Measurements from ENCODE around the gene HMOX2. TPM values are rescaled to one million over a fixed set of nuclear protein-coding genes. Genes with fewer than 3 reads are reported as not detected.

The HMOX2 gene
- total and polyA plus RNA-seq, 8 donors = 12.8 to 29.6 (median 19.8) TPM

GRCh38 chr16:4488499-4488967, 12.3 kb downstream of the HMOX2 start:
- DNase-seq (no peak), ATAC-seq (peak in 2 of 4 donors; percentile 5 to 9), FAIRE-seq (no peak)
- Histone ChIP-seq H3K27ac (peak overlapping the region in 2 of 4 donors; percentile 19 to 48), H3K36me3 (peaks cover 0 to 3% (median 0%) of the 10 kb centered on the region in 3 donors), H3K27me3 (no peaks in the 10 kb centered on the region), H3K4me1 (peaks cover 8 to 32% (median 26%) of the 10 kb centered on the region in 3 donors), H3K9me3 (no peaks in the 10 kb centered on the region), H3K4me3 (no peak overlapping the region)
- 70 to 92% methylated on average over 1 of the region's 1 CpG for WGBS, 2 donors
- no peak for TF ChIP-seq CTCF (IDR thresholded peaks at IDR 0.05)
- intact Hi-C loops (cut with DNase I) = no loop called here

GRCh38 chr16:4489030-4489429, 12.8 kb downstream of the HMOX2 start:
- Histone ChIP-seq H3K9me3 (no peaks in the 10 kb centered on the region), H3K27me3 (no peaks in the 10 kb centered on the region), H3K4me3 (no peak overlapping the region), H3K4me1 (peaks cover 8 to 32% (median 26%) of the 10 kb centered on the region in 3 donors), H3K27ac (peak overlapping the region in 1 of 4 donors; percentile 33), H3K36me3 (peaks cover 0 to 1% (median 0%) of the 10 kb centered on the region in 3 donors)
- TF ChIP-seq CTCF (IDR thresholded peaks at IDR 0.05) = no peak
- intact Hi-C loops (cut with DNase I) = no loop called here
- no peak for ATAC-seq
- FAIRE-seq = no peak
- DNase-seq = no peak
- 88 to 92% methylated on average over 5 of the region's 5 CpGs for WGBS, 2 donors

- DNase-seq (no peak), FAIRE-seq (no peak), ATAC-seq (no peak)
- WGBS, 2 donors = 85 to 90% methylated on average over 4 of the region's 4 CpGs
- Histone ChIP-seq H3K27me3 (no peaks in the 10 kb centered on the region), H3K36me3 (no peaks in the 10 kb centered on the region), H3K4me3 (no peak overlapping the region), H3K4me1 (peaks cover 8 to 18% (median 17%) of the 10 kb centered on the region in 3 donors), H3K9me3 (no peaks in the 10 kb centered on the region), H3K27ac (no peak overlapping the region)
- intact Hi-C loops (cut with DNase I) = no loop called here
- no peak for TF ChIP-seq CTCF (IDR thresholded peaks at IDR 0.05)
These were observed 15.7 kb downstream of the HMOX2 start for GRCh38 chr16:4491898-4492297.

GRCh38 chr16:4494746-4495490, 18.7 kb downstream of the HMOX2 start:
- Histone ChIP-seq H3K27me3 (no peaks in the 10 kb centered on the region), H3K36me3 (no peaks in the 10 kb centered on the region), H3K27ac (no peak overlapping the region), H3K4me3 (no peak overlapping the region), H3K4me1 (peaks cover 4 to 15% (median 14%) of the 10 kb centered on the region in 3 donors), H3K9me3 (no peaks in the 10 kb centered on the region)
- DNase-seq (no peak), ATAC-seq (peak in 2 of 4 donors; percentile 18 to 36), FAIRE-seq (no peak)
- intact Hi-C loops (cut with DNase I) = no loop called here
- WGBS, 2 donors = 80 to 83% methylated on average over 6 of the region's 6 CpGs
- TF ChIP-seq CTCF (IDR thresholded peaks at IDR 0.05) = no peak

- Histone ChIP-seq H3K27ac (no peak overlapping the region), H3K4me3 (no peak overlapping the region), H3K27me3 (no peaks in the 10 kb centered on the region), H3K4me1 (peaks cover 13 to 23% (median 13%) of the 10 kb centered on the region in 3 donors), H3K9me3 (no peaks in the 10 kb centered on the region), H3K36me3 (no peaks in the 10 kb centered on the region)
- FAIRE-seq (no peak), DNase-seq (no peak), ATAC-seq (no peak)
- TF ChIP-seq CTCF (IDR thresholded peaks at IDR 0.05) = no peak
- intact Hi-C loops (cut with DNase I) = no loop called here
- WGBS, 2 donors = 98 to 99% methylated on average over 2 of the region's 2 CpGs
These were observed 19.6 kb downstream of the HMOX2 start for GRCh38 chr16:4495766-4496165.

Measured in pancreas (tissue), 10 donors.